ENCODE data around the gene IFI30. TPM values are rescaled to one million over a fixed set of nuclear protein-coding genes. Genes with fewer than 3 reads are reported as not detected.

IFI30 gene
- polyA plus RNA-seq, 3 donors, result 3,608 to 6,022 (median 4,550) TPM

DNA sequence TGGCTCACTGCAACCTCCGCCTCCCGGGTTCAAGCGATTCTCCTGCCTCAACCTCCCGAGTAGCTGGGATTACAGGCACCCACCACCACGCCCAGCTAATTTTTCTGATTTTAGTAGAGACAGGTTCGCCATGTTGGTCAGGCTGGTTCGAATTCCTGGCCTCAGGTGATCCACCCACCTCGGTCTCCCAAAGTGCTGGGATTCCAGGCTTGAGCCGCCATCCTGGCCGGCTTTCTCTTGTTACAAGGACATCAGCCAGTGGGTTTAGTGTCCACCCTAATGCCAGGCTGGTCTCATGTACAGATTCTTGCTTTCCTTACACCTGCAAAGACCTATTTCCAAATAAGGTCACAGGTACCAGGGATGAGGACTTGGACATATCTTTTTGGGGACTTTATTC is 13.8 kb upstream of the IFI30 start:
- peaks cover 0 to 1% (median 0%) of the 10 kb centered on the region in 3 donors for H3K27me3 Mint-ChIP-seq (ENCODE audit: low read depth in 3 of 3)
- intact Hi-C loops (cut with micrococcal nuclease), result loop anchor here (2.0 to 10.0 kb wide), 2 partner anchors 41 to 45 kb away; partner anchors contain the start of gene RAB3A (in 1 of the 2)

DNA sequence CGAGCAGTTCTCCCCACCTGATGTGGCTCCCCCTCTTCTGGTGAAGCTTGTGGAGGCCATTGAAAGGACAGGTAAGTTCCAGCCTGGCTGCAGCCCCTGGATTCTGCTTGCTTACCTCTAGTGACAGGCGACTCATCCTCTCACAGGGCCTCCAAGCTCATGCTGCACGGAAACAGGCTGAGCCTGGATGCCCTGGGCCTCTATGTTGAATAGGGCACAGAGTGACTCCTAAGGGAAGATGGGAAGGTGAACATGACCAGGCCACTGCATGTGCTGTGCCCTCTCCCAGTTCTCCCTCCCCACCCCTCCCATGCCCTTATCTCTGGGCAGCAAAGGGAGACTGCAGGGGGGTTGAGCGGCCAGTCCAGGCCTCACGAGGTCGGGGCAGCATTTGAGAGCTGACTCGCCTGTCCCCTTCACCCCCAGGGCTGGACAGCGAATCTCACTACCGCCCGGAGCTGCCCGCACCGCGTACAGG is 13.1 kb upstream of the IFI30 start:
- Histone ChIP-seq H3K36me3 (replicated peaks in 1 of 2; ENCODE audit: control insufficient read depth in 1 of 2, insufficient read depth in 2 of 2, low read length in 2 of 2) (peaks cover 23 to 24% of the 10 kb centered on the region in 2 donors), H2AFZ (ENCODE audit: insufficient read depth, low read depth, low read length, poor library complexity, severe bottlenecking) (peak overlapping the region; percentile 76), H3K4me3 (replicated peaks in 1 of 3; ENCODE audit: low read depth in 2 of 3, low read length in 3 of 3) (peak overlapping the region in 1 of 3 experiments; percentile 60), H3K27me3 (ENCODE audit: control insufficient read depth in 2 of 2, insufficient read depth in 2 of 2, low read length in 2 of 2) (no peaks in the 10 kb centered on the region), H3K9me3 (replicated peaks in 1 of 2; ENCODE audit: control insufficient read depth in 1 of 2, insufficient read depth in 1 of 2, low read length in 2 of 2) (no peaks in the 10 kb centered on the region), H3K9ac (ENCODE audit: insufficient read depth, low read length, poor library complexity, severe bottlenecking) (peak overlapping the region; percentile 65), H3K4me2 (replicated peaks; ENCODE audit: extremely low read depth, low read length, poor library complexity, severe bottlenecking) (peak overlapping the region; percentile 73), H3K27ac (ENCODE audit: low read depth in 1 of 2, low read length in 2 of 2) (no peak overlapping the region), H3K4me1 (ENCODE audit: control insufficient read depth in 1 of 2, insufficient read depth in 2 of 2, low read length in 2 of 2) (peaks cover 19 to 29% of the 10 kb centered on the region in 2 donors), H4K20me1 (ENCODE audit: insufficient read depth, low read length) (peaks cover 6% of the 10 kb centered on the region), H3K79me2 (ENCODE audit: insufficient read depth, low read length) (peaks cover 3% of the 10 kb centered on the region)
- peaks cover 0 to 1% (median 0%) of the 10 kb centered on the region in 3 donors for H3K27me3 Mint-ChIP-seq (ENCODE audit: low read depth in 3 of 3)
- intact Hi-C loops (cut with micrococcal nuclease), result loop anchor here in 1 of 2 donors (2.0 kb wide), 1 partner anchor 42 kb away; no protein-coding TSS in a partner anchor
- H3K4me3 Mint-ChIP-seq, result peak overlapping the region; percentile 48 to 56
- peak overlapping the region in 1 of 7 donors; percentile 58 for H3K27ac Mint-ChIP-seq
- DNase-seq, result no peak
- TF ChIP-seq, protein P1, sequence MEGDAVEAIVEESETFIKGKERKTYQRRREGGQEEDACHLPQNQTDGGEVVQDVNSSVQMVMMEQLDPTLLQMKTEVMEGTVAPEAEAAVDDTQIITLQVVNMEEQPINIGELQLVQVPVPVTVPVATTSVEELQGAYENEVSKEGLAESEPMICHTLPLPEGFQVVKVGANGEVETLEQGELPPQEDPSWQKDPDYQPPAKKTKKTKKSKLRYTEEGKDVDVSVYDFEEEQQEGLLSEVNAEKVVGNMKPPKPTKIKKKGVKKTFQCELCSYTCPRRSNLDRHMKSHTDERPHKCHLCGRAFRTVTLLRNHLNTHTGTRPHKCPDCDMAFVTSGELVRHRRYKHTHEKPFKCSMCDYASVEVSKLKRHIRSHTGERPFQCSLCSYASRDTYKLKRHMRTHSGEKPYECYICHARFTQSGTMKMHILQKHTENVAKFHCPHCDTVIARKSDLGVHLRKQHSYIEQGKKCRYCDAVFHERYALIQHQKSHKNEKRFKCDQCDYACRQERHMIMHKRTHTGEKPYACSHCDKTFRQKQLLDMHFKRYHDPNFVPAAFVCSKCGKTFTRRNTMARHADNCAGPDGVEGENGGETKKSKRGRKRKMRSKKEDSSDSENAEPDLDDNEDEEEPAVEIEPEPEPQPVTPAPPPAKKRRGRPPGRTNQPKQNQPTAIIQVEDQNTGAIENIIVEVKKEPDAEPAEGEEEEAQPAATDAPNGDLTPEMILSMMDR (IDR thresholded peaks at IDR 0.05), result no peak
- no peaks in the 10 kb centered on the region for H3K9me3 Mint-ChIP-seq
- H3K4me1 Mint-ChIP-seq, result peaks cover 24% of the 10 kb centered on the region
- WGBS (ENCODE audit: insufficient coverage), result 84% methylated on average over 10 of the region's 13 CpGs
- H3K36me3 Mint-ChIP-seq, result peaks cover 22 to 32% of the 10 kb centered on the region in 2 donors

More for the DNA sequence above, 13.8 kb upstream of the IFI30 start:
- Histone ChIP-seq H3K9me3 (replicated peaks in 1 of 2; ENCODE audit: control insufficient read depth in 1 of 2, insufficient read depth in 1 of 2, low read length in 2 of 2) (no peaks in the 10 kb centered on the region), H3K79me2 (ENCODE audit: insufficient read depth, low read length) (peaks cover 3% of the 10 kb centered on the region), H3K27ac (ENCODE audit: low read depth in 1 of 2, low read length in 2 of 2) (no peak overlapping the region), H3K4me3 (replicated peaks in 1 of 3; ENCODE audit: low read depth in 2 of 3, low read length in 3 of 3) (no peak overlapping the region), H3K9ac (ENCODE audit: insufficient read depth, low read length, poor library complexity, severe bottlenecking) (no peak overlapping the region), H3K4me2 (replicated peaks; ENCODE audit: extremely low read depth, low read length, poor library complexity, severe bottlenecking) (no peak overlapping the region), H4K20me1 (ENCODE audit: insufficient read depth, low read length) (peaks cover 11% of the 10 kb centered on the region), H3K4me1 (ENCODE audit: control insufficient read depth in 1 of 2, insufficient read depth in 2 of 2, low read length in 2 of 2) (peaks cover 19 to 29% of the 10 kb centered on the region in 2 donors), H2AFZ (ENCODE audit: insufficient read depth, low read depth, low read length, poor library complexity, severe bottlenecking) (no peak overlapping the region), H3K27me3 (ENCODE audit: control insufficient read depth in 2 of 2, insufficient read depth in 2 of 2, low read length in 2 of 2) (no peaks in the 10 kb centered on the region), H3K36me3 (replicated peaks in 1 of 2; ENCODE audit: control insufficient read depth in 1 of 2, insufficient read depth in 2 of 2, low read length in 2 of 2) (peaks cover 20 to 24% of the 10 kb centered on the region in 2 donors)
- Mint-ChIP-seq H3K4me1 (peaks cover 24% of the 10 kb centered on the region), H3K27ac (no peak overlapping the region), H3K9me3 (no peaks in the 10 kb centered on the region), H3K4me3 (no peak overlapping the region), H3K36me3 (peaks cover 23 to 34% of the 10 kb centered on the region in 2 donors)
- 95% methylated on average over 6 of the region's 10 CpGs for WGBS (ENCODE audit: insufficient coverage)
- DNase-seq, result peak in 1 of 3 donors; percentile 2
- TF ChIP-seq, protein P1 (IDR thresholded peaks at IDR 0.05), result no peak

Data from CD14-positive monocyte (primary cell).